SK-N-SH (cell line): ENCODE measurements around the gene IL18RAP. TPM values are rescaled to one million over a fixed set of nuclear protein-coding genes. Genes with fewer than 3 reads are reported as not detected.

Source experiments
- CTCF ChIA-PET: fragments of 300-600, 350-600 bp; formaldehyde crosslinking; extraction: SDS; loops from one replicate; lab custom pipeline; 2021; lab: Yijun Ruan, JAX
- POLR2A ChIA-PET: fragments of 350-600 bp; sonication (Branson Sonifier 250); formaldehyde crosslinking; extraction: SDS; loops from one replicate; lab custom pipeline; 2020; ENCODE audit warnings: antibody characterized with exemption, inconsistent platforms; lab: Yijun Ruan, JAX
- DNase-seq: peaks from one replicate; pipeline ENCODE4 v3.0.0; 2012
- H2AFZ ChIP-seq: fragments of 200-600 bp; sonication (generic); 2 replicates; pipeline ENCODE4 v1.8.1; 2016; ENCODE audit warnings: antibody characterized with exemption, mild to moderate bottlenecking, low read depth
- H3F3A ChIP-seq: fragments of 200-600 bp; sonication (generic); replicated peaks from 2 replicates; pipeline ENCODE3; 2016; ENCODE audit warnings: antibody characterized with exemption, mild to moderate bottlenecking; ENCODE audit not compliant: insufficient read depth
- H3K27ac ChIP-seq, 2 experiments: fragments of 200-500 bp in 1 of 2; fragments of 200-600 bp in 1 of 2; sonication (Bioruptor generic) in 1 of 2; sonication (generic), shearing (Covaris generic) in 1 of 2; 2 replicates each; pipeline versions ENCODE4 v1.5.1 to v1.6.1; 2014 to 2016; ENCODE audit warnings: low read depth in 2 of 2, inconsistent platforms in 1 of 2, low read length in 1 of 2, mild to moderate bottlenecking in 1 of 2, mixed read lengths in 1 of 2
- H3K27me3 ChIP-seq: fragments of 200-600 bp; sonication (generic), shearing (Covaris generic); 2 replicates; pipeline ENCODE4 v1.6.1; 2016; ENCODE audit warnings: mixed run types; ENCODE audit not compliant: insufficient read depth
- H3K36me3 ChIP-seq, 2 experiments: fragments of 200-500 bp in 1 of 2; fragments of 200-600 bp in 1 of 2; sonication (Bioruptor generic) in 1 of 2; sonication (generic) in 1 of 2; replicated peaks in 1 of 2; 2 replicates each; pipeline versions ENCODE3 to v1.5.1; 2014 to 2016; ENCODE audit warnings: low read length in 1 of 2, mild to moderate bottlenecking in 1 of 2; ENCODE audit not compliant: insufficient read depth in 2 of 2, control insufficient read depth in 1 of 2
- H3K4me1 ChIP-seq, 2 experiments: fragments of 200-500 bp in 1 of 2; fragments of 200-600 bp in 1 of 2; sonication (Bioruptor generic) in 1 of 2; sonication (generic), shearing (Covaris generic) in 1 of 2; 2 replicates each; pipeline versions ENCODE4 v1.5.1 to v1.6.1; 2014 to 2016; ENCODE audit warnings: low read depth in 1 of 2, low read length in 1 of 2, mixed run types in 1 of 2; ENCODE audit not compliant: insufficient read depth in 2 of 2, control insufficient read depth in 1 of 2
- H3K4me2 ChIP-seq: fragments of 200-600 bp; sonication (generic), shearing (Covaris generic); 2 replicates; pipeline ENCODE4 v1.6.1; 2017; ENCODE audit warnings: mixed run types
- H3K4me3 ChIP-seq, 2 experiments: fragments of 200-500 bp in 1 of 2; fragments of 200-600 bp in 1 of 2; sonication (Bioruptor generic) in 1 of 2; sonication (generic), shearing (Covaris generic) in 1 of 2; 2 replicates each; pipeline versions ENCODE4 v1.5.1 to v1.8.1; 2014 to 2016; ENCODE audit warnings: low read depth in 2 of 2, inconsistent platforms in 1 of 2, low read length in 1 of 2, mild to moderate bottlenecking in 1 of 2, mixed read lengths in 1 of 2, moderate library complexity in 1 of 2
- H3K79me2 ChIP-seq: fragments of 200-600 bp; sonication (generic); 2 replicates; pipeline ENCODE4 v1.8.1; 2017; ENCODE audit warnings: mild to moderate bottlenecking; ENCODE audit not compliant: insufficient read depth
- H3K9ac ChIP-seq: fragments of 200-600 bp; sonication (generic); 2 replicates; pipeline ENCODE4 v1.6.1; 2017; ENCODE audit warnings: mixed run types
- H3K9me2 ChIP-seq: fragments of 200-600 bp; sonication (generic); 2 replicates; pipeline ENCODE4 v1.6.1; 2017; ENCODE audit warnings: mixed run types
- H3K9me3 ChIP-seq: fragments of 200-600 bp; sonication (generic); 2 replicates; pipeline ENCODE4 v1.6.1; 2017; ENCODE audit warnings: mixed run types, mild to moderate bottlenecking, moderate library complexity
- H4K20me1 ChIP-seq: fragments of 200-600 bp; sonication (generic); 2 replicates; pipeline ENCODE4 v1.6.1; 2017; ENCODE audit warnings: mild to moderate bottlenecking, mixed run types; ENCODE audit not compliant: insufficient read depth
- CHD2 ChIP-seq: fragments of 150-350 bp; IDR thresholded peaks from 2 replicates; pipeline ENCODE4 v1.6.1; 2018; ENCODE audit warnings: low read length; ENCODE audit not compliant: partially characterized antibody
- ELF1 ChIP-seq: IDR thresholded peaks from 2 replicates; pipeline ENCODE4 v1.4.0; 2012
- EP300 ChIP-seq, 2 experiments: IDR thresholded peaks; 2 replicates each; pipeline versions ENCODE4 v1.4.0 to v1.6.1; 2012; ENCODE audit warnings: borderline replicate concordance in 1 of 2, low read depth in 1 of 2, low read length in 1 of 2
- FOSL2 ChIP-seq: IDR thresholded peaks from 2 replicates; pipeline ENCODE4 v1.4.0; 2012; ENCODE audit warnings: low read depth, mild to moderate bottlenecking, moderate library complexity, borderline replicate concordance
- JUND ChIP-seq: IDR thresholded peaks from 2 replicates; pipeline ENCODE4 v1.4.0; 2012
- MEF2A ChIP-seq: IDR thresholded peaks from 2 replicates; pipeline ENCODE4 v1.4.0; 2012; ENCODE audit warnings: low read depth, borderline replicate concordance
- NFIC ChIP-seq: IDR thresholded peaks from 2 replicates; pipeline ENCODE4 v1.4.0; 2012; ENCODE audit warnings: borderline replicate concordance
- NRF1 ChIP-seq: IDR thresholded peaks from 2 replicates; pipeline ENCODE4 v1.6.1; 2012; ENCODE audit warnings: low read depth, mild to moderate bottlenecking, low read length
- RXRA ChIP-seq: IDR thresholded peaks from 2 replicates; pipeline ENCODE4 v1.4.0; 2012; ENCODE audit warnings: low read depth, mild to moderate bottlenecking, borderline replicate concordance
- TCF12 ChIP-seq: IDR thresholded peaks from 2 replicates; pipeline ENCODE4 v1.4.0; 2012
- TEAD4 ChIP-seq: IDR thresholded peaks from 2 replicates; pipeline ENCODE4 v1.4.0; 2012; ENCODE audit warnings: mild to moderate bottlenecking, borderline replicate concordance; ENCODE audit not compliant: insufficient read depth
- YY1 ChIP-seq: IDR thresholded peaks from 2 replicates; pipeline ENCODE4 v1.4.0; 2012; ENCODE audit warnings: low read depth, mild to moderate bottlenecking
- WGBS: methylation state at CpG from one replicate; pipeline ENCODE4 v1.1.6; 2017; ENCODE audit warnings: low lambda C conversion rate; 5-methylcytosine and 5-hydroxymethylcytosine counted together
- polyA plus RNA-seq, 3 experiments: library from polyadenylated mRNA; depleted of rRNA; stranded (reverse); fragments of >200 nt; gene quantifications; 2 replicates each; pipeline ENCODE4 v1.2.3, GENCODE V29; 2012
- TF ChIP-seq, protein P1 (sequence below): IDR thresholded peaks from 2 replicates; pipeline ENCODE4 v1.4.0; 2012; ENCODE audit warnings: low read depth, borderline replicate concordance
- TF ChIP-seq, protein P2 (sequence below): fragments of 150-350 bp; IDR thresholded peaks from 2 replicates; pipeline ENCODE4 v1.6.1; 2016; ENCODE audit warnings: mild to moderate bottlenecking, low read depth, low read length
- TF ChIP-seq, protein P3 (sequence below): IDR thresholded peaks from 2 replicates; pipeline ENCODE4 v1.4.0; 2012; ENCODE audit warnings: low read depth
- TF ChIP-seq, protein P4 (sequence below): IDR thresholded peaks from 2 replicates; pipeline ENCODE4 v1.6.1; 2012; ENCODE audit warnings: mild to moderate bottlenecking, low read depth, low read length, moderate library complexity
- TF ChIP-seq, protein P5 (sequence below): fragments of 150-350 bp; IDR thresholded peaks from 2 replicates; pipeline ENCODE4 v1.6.1; 2017; ENCODE audit warnings: antibody characterized with exemption, low read length, low read depth, borderline replicate concordance

The IL18RAP gene, protein sequence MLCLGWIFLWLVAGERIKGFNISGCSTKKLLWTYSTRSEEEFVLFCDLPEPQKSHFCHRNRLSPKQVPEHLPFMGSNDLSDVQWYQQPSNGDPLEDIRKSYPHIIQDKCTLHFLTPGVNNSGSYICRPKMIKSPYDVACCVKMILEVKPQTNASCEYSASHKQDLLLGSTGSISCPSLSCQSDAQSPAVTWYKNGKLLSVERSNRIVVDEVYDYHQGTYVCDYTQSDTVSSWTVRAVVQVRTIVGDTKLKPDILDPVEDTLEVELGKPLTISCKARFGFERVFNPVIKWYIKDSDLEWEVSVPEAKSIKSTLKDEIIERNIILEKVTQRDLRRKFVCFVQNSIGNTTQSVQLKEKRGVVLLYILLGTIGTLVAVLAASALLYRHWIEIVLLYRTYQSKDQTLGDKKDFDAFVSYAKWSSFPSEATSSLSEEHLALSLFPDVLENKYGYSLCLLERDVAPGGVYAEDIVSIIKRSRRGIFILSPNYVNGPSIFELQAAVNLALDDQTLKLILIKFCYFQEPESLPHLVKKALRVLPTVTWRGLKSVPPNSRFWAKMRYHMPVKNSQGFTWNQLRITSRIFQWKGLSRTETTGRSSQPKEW
- polyA plus RNA-seq (2012; rRNA removed) = not detected in 2 replicates
- not detected in 2 replicates for polyA plus RNA-seq (2012; cell fraction: cytosol; rRNA removed)
- polyA plus RNA-seq (2012; cell fraction: nucleus; rRNA removed) = not detected in 2 replicates

DNA sequence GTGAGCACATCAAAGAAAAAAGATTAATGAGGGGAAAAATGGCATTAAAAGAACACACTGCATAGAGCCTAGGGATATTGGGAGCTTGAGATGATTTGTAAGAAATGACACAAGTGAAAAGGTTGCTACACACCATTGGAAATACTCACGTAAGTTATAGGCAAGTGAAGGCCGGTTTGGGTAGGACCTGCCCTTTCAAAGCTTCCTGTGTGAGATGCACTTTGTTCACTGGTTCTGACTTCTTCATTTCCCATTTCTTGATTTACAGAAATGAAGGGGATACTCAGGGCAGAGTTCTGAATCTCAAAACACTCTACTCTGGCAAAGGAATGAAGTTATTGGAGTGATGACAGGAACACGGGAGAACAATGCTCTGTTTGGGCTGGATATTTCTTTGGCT lies at the start of gene IL18RAP:
TSS of gene IL18RAP (plus strand) at position 251 of the 400 bp plus-strand sequence. CDS start at position 369, 118 bp downstream.
- TF ChIP-seq, protein P1, sequence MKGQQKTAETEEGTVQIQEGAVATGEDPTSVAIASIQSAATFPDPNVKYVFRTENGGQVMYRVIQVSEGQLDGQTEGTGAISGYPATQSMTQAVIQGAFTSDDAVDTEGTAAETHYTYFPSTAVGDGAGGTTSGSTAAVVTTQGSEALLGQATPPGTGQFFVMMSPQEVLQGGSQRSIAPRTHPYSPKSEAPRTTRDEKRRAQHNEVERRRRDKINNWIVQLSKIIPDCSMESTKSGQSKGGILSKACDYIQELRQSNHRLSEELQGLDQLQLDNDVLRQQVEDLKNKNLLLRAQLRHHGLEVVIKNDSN = no peak
- TF ChIP-seq RXRA = no peak
- no peak for TF ChIP-seq EP300 (IDR thresholded peaks at IDR 0.05; ENCODE audit: borderline replicate concordance in 1 of 2, low read depth in 1 of 2, low read length in 1 of 2)
- TF ChIP-seq JUND = no peak
- no peak for TF ChIP-seq YY1
- TF ChIP-seq, protein P2, sequence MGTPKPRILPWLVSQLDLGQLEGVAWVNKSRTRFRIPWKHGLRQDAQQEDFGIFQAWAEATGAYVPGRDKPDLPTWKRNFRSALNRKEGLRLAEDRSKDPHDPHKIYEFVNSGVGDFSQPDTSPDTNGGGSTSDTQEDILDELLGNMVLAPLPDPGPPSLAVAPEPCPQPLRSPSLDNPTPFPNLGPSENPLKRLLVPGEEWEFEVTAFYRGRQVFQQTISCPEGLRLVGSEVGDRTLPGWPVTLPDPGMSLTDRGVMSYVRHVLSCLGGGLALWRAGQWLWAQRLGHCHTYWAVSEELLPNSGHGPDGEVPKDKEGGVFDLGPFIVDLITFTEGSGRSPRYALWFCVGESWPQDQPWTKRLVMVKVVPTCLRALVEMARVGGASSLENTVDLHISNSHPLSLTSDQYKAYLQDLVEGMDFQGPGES = no peak
- WGBS = 3% methylated on average over 3 of the region's 3 CpGs
- Histone ChIP-seq H3K79me2 (no peaks in the 10 kb centered on the region), H3K9me3 (no peaks in the 10 kb centered on the region), H3K4me2 (no peak within 1 kb of the TSS), H3K4me3 (no peak within 1 kb of the TSS), H3K9me2 (no peaks in the 10 kb centered on the region), H4K20me1 (no peaks in the 10 kb centered on the region), H3K4me1 (no peaks in the 10 kb centered on the region), H2AFZ (no peak within 1 kb of the TSS), H3K9ac (no peak within 1 kb of the TSS), H3K27me3 (peaks cover 7% of the 10 kb centered on the region; the same call in 1 of the 2 replicates), H3K36me3 (no peaks in the 10 kb centered on the region), H3F3A (no peaks in the 10 kb centered on the region), H3K27ac (no peak within 1 kb of the TSS)
- POLR2A ChIA-PET = no interaction called here
- no peak for DNase-seq
- CTCF ChIA-PET = interaction anchor here (1.4 kb wide), 1 partner anchor 50 kb away, joined by 4 read pairs; the partner anchor contains the start of gene SLC9A4

DNA sequence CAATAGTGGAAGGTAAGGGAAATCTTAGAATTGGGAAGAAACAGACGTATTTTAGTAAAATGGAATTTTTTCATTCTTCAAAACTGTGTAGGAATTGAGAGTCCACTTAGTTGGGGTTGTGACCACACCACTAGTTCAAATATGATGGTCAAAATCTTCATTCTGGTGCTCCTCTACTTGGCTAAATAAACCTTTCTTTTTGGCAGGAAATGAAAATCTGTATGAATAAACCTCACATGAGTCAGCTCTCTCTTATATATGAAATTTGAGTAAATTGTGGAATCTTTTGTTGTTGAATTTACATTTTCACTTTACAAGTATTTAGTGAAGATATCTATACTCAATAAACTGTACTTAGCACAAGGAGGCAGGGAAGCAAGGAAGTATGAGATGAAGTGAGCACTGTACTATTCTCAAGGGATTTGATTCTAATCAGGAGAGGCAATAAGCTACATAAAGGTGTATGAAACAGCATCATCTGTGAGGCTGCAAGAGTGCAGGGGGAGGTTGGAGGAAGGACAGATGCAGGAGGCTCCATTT lies 46.8 kb upstream of the IL18RAP start:
- no peaks in the 10 kb centered on the region for H3K9me3 ChIP-seq
- H3K36me3 ChIP-seq = no peaks in the 10 kb centered on the region
- peaks cover 6% of the 10 kb centered on the region; the same call in 1 of the 2 replicates for H3K27me3 ChIP-seq
- no peak for DNase-seq
- H3K4me3 ChIP-seq = no peak overlapping the region
- POLR2A ChIA-PET = no interaction called here
- no peak overlapping the region for H3K27ac ChIP-seq
- WGBS = 8% methylated on average over 1 of the region's 1 CpG
- no peaks in the 10 kb centered on the region for H3F3A ChIP-seq
- H4K20me1 ChIP-seq = no peaks in the 10 kb centered on the region
- CTCF ChIA-PET = no interaction called here
- no peaks in the 10 kb centered on the region for H3K4me1 ChIP-seq
- H3K9me2 ChIP-seq = no peaks in the 10 kb centered on the region
- no peaks in the 10 kb centered on the region for H3K79me2 ChIP-seq
- H2AFZ ChIP-seq = no peak overlapping the region
- no peak overlapping the region for H3K9ac ChIP-seq
- no peak overlapping the region for H3K4me2 ChIP-seq
- TF ChIP-seq, protein P3, sequence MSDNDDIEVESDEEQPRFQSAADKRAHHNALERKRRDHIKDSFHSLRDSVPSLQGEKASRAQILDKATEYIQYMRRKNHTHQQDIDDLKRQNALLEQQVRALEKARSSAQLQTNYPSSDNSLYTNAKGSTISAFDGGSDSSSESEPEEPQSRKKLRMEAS = no peak
- TF ChIP-seq, protein P2 = no peak
- TF ChIP-seq MEF2A = no peak
- no peak for TF ChIP-seq CHD2
- TF ChIP-seq, protein P4, sequence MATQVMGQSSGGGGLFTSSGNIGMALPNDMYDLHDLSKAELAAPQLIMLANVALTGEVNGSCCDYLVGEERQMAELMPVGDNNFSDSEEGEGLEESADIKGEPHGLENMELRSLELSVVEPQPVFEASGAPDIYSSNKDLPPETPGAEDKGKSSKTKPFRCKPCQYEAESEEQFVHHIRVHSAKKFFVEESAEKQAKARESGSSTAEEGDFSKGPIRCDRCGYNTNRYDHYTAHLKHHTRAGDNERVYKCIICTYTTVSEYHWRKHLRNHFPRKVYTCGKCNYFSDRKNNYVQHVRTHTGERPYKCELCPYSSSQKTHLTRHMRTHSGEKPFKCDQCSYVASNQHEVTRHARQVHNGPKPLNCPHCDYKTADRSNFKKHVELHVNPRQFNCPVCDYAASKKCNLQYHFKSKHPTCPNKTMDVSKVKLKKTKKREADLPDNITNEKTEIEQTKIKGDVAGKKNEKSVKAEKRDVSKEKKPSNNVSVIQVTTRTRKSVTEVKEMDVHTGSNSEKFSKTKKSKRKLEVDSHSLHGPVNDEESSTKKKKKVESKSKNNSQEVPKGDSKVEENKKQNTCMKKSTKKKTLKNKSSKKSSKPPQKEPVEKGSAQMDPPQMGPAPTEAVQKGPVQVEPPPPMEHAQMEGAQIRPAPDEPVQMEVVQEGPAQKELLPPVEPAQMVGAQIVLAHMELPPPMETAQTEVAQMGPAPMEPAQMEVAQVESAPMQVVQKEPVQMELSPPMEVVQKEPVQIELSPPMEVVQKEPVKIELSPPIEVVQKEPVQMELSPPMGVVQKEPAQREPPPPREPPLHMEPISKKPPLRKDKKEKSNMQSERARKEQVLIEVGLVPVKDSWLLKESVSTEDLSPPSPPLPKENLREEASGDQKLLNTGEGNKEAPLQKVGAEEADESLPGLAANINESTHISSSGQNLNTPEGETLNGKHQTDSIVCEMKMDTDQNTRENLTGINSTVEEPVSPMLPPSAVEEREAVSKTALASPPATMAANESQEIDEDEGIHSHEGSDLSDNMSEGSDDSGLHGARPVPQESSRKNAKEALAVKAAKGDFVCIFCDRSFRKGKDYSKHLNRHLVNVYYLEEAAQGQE = no peak
- no peak for TF ChIP-seq NFIC
- TF ChIP-seq NRF1 = no peak
- no peak for TF ChIP-seq TCF12
- TF ChIP-seq TEAD4 = no peak
- TF ChIP-seq ELF1 = no peak
- TF ChIP-seq, protein P5, sequence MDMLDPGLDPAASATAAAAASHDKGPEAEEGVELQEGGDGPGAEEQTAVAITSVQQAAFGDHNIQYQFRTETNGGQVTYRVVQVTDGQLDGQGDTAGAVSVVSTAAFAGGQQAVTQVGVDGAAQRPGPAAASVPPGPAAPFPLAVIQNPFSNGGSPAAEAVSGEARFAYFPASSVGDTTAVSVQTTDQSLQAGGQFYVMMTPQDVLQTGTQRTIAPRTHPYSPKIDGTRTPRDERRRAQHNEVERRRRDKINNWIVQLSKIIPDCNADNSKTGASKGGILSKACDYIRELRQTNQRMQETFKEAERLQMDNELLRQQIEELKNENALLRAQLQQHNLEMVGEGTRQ = no peak
- no peak for TF ChIP-seq FOSL2
- TF ChIP-seq JUND = no peak
